GM12878 (cell line): ENCODE results near the gene TUBAL3. TPM values are rescaled to one million over a fixed set of nuclear protein-coding genes. Genes with fewer than 3 reads are reported as not detected.

ENCODE experiments used
- CBFB ChIP-seq: IDR thresholded peaks from 2 replicates; pipeline ENCODE4 v1.6.1; 2016; ENCODE audit warnings: antibody characterized with exemption, low read depth
- CREM ChIP-seq: IDR thresholded peaks from 2 replicates; pipeline ENCODE4 v1.6.1; 2014; ENCODE audit warnings: antibody characterized with exemption, low read depth
- E2F8 ChIP-seq: fragments of 450-650 bp; IDR thresholded peaks from 2 replicates; pipeline ENCODE4 v1.6.1; 2018; ENCODE audit warnings: mild to moderate bottlenecking, low read depth, moderate library complexity; ENCODE audit not compliant: partially characterized antibody
- FOXK2 ChIP-seq: fragments of 450-650 bp; IDR thresholded peaks from 2 replicates; pipeline ENCODE4 v1.6.1; 2017; ENCODE audit warnings: mild to moderate bottlenecking, moderate library complexity
- GATAD2B ChIP-seq: fragments of 450-650 bp; conservative IDR thresholded peaks from 2 replicates; pipeline ENCODE4 v1.6.1; 2017; ENCODE audit warnings: low read depth, mild to moderate bottlenecking, moderate library complexity
- HCFC1 ChIP-seq: fragments of 150-350 bp; IDR thresholded peaks from 2 replicates; pipeline ENCODE4 v1.6.1; 2014; ENCODE audit warnings: low read length
- HSF1 ChIP-seq: fragments of 150-350 bp; IDR thresholded peaks from 2 replicates; pipeline ENCODE4 v1.6.1; 2014; ENCODE audit warnings: mild to moderate bottlenecking, low read depth, low read length
- TCF3 ChIP-seq: IDR thresholded peaks from 2 replicates; pipeline ENCODE4 v1.6.1; 2012; ENCODE audit warnings: low read depth, mild to moderate bottlenecking, low read length, borderline replicate concordance; ENCODE audit not compliant: insufficient read depth
- TCF7 ChIP-seq: IDR thresholded peaks from 2 replicates; pipeline ENCODE4 v1.6.1; 2014; ENCODE audit warnings: antibody characterized with exemption, borderline replicate concordance
- ZNF24 ChIP-seq: fragments of 450-650 bp; IDR thresholded peaks from 2 replicates; pipeline ENCODE4 v1.6.1; 2017; ENCODE audit warnings: antibody characterized with exemption, mild to moderate bottlenecking
- polyA plus RNA-seq, 11 experiments: library from polyadenylated mRNA; depleted of rRNA in 4 of 11; unstranded in 6 of 11; stranded (reverse) in 5 of 11; fragments of >200 nt; fragmentation: Nextera tagmentation in 4 of 11; fragmentation: Illumina TruSeq in 1 of 11; extraction: Ambion mirVana in 4 of 11; extraction: Trizol in 1 of 11; gene quantifications; 1 replicate in 1 of 11; 2 replicates in 10 of 11; pipeline versions ENCODE4 v1.2.1 to v1.2.3, GENCODE V29; 2011 to 2016; ENCODE audit warnings: inconsistent platforms in 2 of 11, missing spikeins in 2 of 11, low read depth in 1 of 11
- total RNA-seq, 4 experiments: library from RNA; depleted of rRNA in 3 of 4; stranded (reverse); fragments of >200 nt in 3 of 4; fragmentation: Illumina TruSeq in 1 of 4; extraction: Trizol in 1 of 4; gene quantifications; 2 replicates each; pipeline versions ENCODE4 v1.2.1 to v1.2.3, GENCODE V29; 2013 to 2021

TUBAL3 gene
- total and polyA plus RNA-seq, 10 of the 15 experiments (the other 5 are each of a cell fraction or from before 2014, with no cell fraction given): 0.03 to 0.06 TPM; not detected in 8

- TF ChIP-seq FOXK2: no peak
- no peak for TF ChIP-seq ZNF24
- no peak for TF ChIP-seq TCF7
- no peak for TF ChIP-seq CREM
- no peak for TF ChIP-seq CBFB
- no peak for TF ChIP-seq E2F8
- TF ChIP-seq GATAD2B: no peak
- no peak for TF ChIP-seq HSF1
- TF ChIP-seq HCFC1: no peak
- TF ChIP-seq TCF3: no peak
Measured at GRCh38 chr10:5450605-5451384, 46.2 kb upstream of the TUBAL3 start (continued).
